ENCODE measurements around the gene RHOBTB3.

- TF ChIP-seq EP300 (IDR thresholded peaks at IDR 0.05) (no peak), POLR2AphosphoS5 (IDR thresholded peaks at IDR 0.05) (no peak), POLR2A (IDR thresholded peaks at IDR 0.05) (no peak)
- TF ChIP-seq, protein P1, sequence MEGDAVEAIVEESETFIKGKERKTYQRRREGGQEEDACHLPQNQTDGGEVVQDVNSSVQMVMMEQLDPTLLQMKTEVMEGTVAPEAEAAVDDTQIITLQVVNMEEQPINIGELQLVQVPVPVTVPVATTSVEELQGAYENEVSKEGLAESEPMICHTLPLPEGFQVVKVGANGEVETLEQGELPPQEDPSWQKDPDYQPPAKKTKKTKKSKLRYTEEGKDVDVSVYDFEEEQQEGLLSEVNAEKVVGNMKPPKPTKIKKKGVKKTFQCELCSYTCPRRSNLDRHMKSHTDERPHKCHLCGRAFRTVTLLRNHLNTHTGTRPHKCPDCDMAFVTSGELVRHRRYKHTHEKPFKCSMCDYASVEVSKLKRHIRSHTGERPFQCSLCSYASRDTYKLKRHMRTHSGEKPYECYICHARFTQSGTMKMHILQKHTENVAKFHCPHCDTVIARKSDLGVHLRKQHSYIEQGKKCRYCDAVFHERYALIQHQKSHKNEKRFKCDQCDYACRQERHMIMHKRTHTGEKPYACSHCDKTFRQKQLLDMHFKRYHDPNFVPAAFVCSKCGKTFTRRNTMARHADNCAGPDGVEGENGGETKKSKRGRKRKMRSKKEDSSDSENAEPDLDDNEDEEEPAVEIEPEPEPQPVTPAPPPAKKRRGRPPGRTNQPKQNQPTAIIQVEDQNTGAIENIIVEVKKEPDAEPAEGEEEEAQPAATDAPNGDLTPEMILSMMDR (IDR thresholded peaks at IDR 0.05), result no peak
These were observed 48.2 kb upstream of the RHOBTB3 start, which contains the start of gene SPATA9 for GRCh38 chr5:95682891-95683290.

Data from suprapubic skin (tissue), 4 donors.